ENCODE results near the gene NDUFA7. TPM values are rescaled to one million over a fixed set of nuclear protein-coding genes. Genes with fewer than 3 reads are reported as not detected.
"Not testable (repeated sequence)": the region's sequence is repeated elsewhere in the genome, so short reads cannot be mapped to it uniquely, and the experiment has no call there.

The NDUFA7 gene
- polyA plus RNA-seq, 1 donor: 33.7 TPM

DNA sequence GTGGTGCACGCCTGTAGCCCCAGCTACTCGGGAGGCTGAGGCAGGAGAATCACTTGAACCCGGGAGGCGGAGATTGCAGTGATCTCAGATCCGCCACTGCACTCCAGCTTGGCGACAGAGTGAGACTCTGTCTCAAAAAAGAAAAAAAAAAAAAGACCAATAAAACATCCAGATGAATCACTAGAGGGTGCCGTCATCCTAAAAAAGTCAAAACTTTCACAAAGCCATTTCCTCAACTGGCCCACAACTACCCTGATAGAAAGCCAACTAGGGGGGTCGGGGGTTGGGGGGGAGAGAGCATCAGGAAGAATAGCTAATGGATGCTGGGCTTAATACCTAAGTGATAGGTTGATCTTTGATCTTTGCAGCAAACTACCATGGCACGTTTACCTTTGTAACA, 2.3 kb downstream of the NDUFA7 start:
- DNase-seq: not testable (repeated sequence)

GRCh38 chr19:8316351-8317125, 4.6 kb downstream of the NDUFA7 start:
- no peak for DNase-seq

GRCh38 chr19:8314981-8315640, 6.1 kb downstream of the NDUFA7 start:
- DNase-seq: not testable (repeated sequence)

GRCh38 chr19:8311461-8312260, 9.5 kb downstream of the NDUFA7 start:
- no peak for DNase-seq

DNA sequence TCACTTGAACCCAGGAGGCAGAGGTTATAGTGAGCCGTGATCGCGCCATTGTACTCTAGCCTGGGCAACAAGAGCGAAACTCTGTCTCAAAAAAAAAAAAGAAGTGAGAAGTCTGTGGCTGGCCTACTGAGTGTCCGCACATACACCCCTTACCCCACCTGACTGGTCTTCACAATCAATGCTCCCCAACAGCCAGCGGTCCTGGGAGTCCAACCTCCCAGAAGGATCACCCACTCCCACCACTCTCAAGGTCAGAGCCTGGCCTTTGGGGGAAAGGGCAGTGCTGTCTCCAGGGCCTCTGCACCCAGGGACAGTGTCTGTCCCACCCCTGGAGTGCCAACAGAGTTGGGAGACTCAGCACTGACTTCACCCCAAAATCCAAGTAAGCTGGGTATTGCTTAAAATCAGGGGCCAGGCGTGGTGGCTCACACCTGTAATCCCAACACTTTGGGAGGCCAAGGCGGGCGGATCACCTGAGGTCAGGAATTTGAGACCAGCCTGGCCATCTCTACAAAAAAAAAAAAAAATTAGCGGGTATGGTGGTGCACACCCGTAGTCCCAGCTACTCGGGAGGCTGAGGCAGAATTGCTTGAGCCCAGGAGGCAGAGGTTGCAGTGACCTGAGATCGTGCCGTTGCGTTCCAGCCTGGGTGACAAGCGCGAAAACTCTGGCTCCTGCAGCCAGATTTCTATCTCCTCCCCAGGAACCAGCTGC, 10.7 kb downstream of the NDUFA7 start:
- DNase-seq: no peak

GRCh38 chr19:8308891-8309291, 12.3 kb downstream of the NDUFA7 start:
- no peak for DNase-seq

- peak; percentile 94 for DNase-seq
Measured at GRCh38 chr19:8307965-8308866, 13.0 kb downstream of the NDUFA7 start, which contains the start of gene CD320. TSS of gene CD320 (minus strand) at chr19:8308358. CDS start at chr19:8308290, 68 bp downstream.

GRCh38 chr19:8307400-8307964, 13.7 kb downstream of the NDUFA7 start:
- DNase-seq: no peak

GRCh38 chr19:8306235-8307054, 14.7 kb downstream of the NDUFA7 start:
- no peak for DNase-seq

GRCh38 chr19:8305798-8306197, 15.4 kb downstream of the NDUFA7 start:
- DNase-seq: no peak

- DNase-seq: no peak
Measured at GRCh38 chr19:8304841-8305621, 16.1 kb downstream of the NDUFA7 start.

GRCh38 chr19:8302734-8303133, 18.4 kb downstream of the NDUFA7 start:
- DNase-seq: no peak

DNA sequence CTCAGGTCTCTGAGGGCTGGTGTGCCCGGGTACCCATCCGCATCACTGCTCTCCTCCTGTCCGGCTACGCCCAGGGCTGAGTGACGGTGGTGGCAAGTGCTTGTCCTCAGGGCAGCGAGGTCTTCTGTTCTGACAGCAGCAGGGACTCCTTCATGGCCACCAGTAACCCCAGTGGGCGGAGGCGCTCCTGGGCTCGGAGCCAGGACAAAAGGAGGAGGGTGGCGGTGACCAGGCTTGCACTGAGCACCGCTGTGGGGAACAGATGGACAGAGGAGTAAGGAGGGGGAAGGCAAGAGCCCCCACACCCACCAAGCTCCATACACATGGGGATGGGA, 18.9 kb downstream of the NDUFA7 start:
- DNase-seq: no peak

- DNase-seq: not testable (repeated sequence)
Measured at GRCh38 chr19:8291337-8291736, 29.8 kb downstream of the NDUFA7 start.

DNA sequence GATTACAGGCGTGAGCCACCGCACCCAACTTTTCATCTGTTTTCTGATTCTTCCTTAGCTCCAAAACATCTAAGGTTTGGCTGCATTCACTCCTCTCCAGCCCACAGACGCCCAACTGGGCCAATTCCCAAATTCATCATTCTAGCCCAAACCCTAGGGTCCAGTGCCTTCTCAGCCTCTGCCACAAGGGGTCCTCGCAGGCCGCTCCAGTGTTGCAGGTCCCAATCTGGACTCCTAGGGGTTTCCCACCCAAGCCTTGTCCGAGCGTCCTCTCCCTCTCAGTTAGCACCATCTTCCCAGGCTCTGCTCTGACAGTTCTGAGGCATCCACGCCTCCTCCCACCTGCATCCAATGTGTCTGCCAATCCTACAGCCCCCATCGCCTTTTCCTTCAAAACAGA, 44.7 kb downstream of the NDUFA7 start:
- not testable (repeated sequence) for DNase-seq

DNA sequence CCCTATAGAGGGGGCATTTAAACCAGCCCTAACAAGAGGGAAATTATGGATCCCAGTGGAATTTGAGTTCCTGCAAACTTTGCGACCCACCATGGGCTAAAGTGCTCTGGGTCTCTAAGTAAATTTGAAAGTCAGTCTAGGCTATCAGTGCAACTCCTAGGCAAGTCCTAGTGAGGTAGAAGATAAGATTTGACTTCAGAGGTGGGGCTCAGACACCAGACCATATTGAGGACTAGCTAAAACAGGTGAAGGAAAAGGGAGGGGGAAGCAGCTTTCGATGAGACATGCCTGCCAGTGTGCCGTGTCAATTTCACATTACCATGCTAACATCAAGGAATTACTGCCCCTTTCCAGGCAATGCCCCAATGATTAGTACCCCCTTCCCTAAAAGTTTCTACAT, 51.5 kb downstream of the NDUFA7 start:
- DNase-seq: no peak

DNA sequence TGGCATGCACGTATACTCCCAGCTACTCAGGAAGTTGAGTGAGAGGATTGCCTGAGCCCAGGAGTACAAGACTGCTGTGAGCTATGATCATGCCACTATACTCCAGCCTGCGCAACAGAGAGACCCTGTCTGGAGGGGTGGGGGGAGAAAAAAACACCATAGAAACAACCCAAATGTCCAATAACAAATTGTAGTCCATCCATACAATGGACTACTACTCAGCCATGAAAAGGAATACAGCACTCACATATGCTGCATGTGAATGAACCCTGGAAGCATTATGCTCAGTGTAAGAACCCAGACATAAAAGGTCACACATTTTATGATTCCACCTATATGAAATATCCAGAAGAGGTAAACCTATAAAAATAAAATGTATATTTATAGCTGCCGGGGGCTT, 55.3 kb downstream of the NDUFA7 start:
- no peak for DNase-seq

- not testable (repeated sequence) for DNase-seq
Measured at GRCh38 chr19:8264248-8264647, 56.9 kb downstream of the NDUFA7 start.

DNA sequence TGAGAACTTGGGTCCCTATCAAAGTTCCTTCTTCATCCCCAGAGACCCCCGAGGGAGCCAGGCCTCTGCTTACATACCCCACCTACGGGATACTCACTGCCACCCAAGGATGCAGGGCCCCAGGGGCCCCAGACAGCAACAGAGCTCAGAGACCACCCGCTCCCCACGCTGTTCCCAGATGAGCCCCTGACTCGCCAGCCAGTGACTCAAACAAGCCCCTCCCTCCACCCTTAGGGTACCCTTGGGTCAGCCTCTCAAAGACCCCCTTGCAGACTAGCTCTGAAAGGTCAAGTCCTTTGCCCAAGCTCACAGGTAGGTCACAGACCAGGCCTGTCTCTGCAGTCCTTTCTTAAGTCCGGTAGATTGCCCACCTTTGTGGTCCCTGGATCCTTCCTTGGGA, 58.7 kb downstream of the NDUFA7 start:
- no peak for DNase-seq

All from hindlimb muscle (tissue), 1 donor.